Thymus (tissue), 11 donors: ENCODE results near the gene SARNP. TPM values are rescaled to one million over a fixed set of nuclear protein-coding genes. Genes with fewer than 3 reads are reported as not detected.

Source experiments
- DNase-seq, 9 donors: peaks; one replicate each; pipeline ENCODE4 v3.0.0-alpha.2; 2013; ENCODE audit warnings: low spot score in 9 of 9, low read depth in 6 of 9, missing footprints in 1 of 9
- H3K27ac ChIP-seq, 2 donors: one replicate each; pipeline ENCODE4 v1.5.1; 2013; ENCODE audit warnings: control low read depth in 1 of 2, low read depth in 1 of 2, low read length in 1 of 2, mild to moderate bottlenecking in 1 of 2, moderate library complexity in 1 of 2
- H3K27me3 ChIP-seq, 2 donors: one replicate each; pipeline ENCODE4 v1.5.1; 2013; ENCODE audit warnings: low read length in 1 of 2; ENCODE audit not compliant: control insufficient read depth in 2 of 2, insufficient read depth in 1 of 2
- H3K36me3 ChIP-seq, 2 donors: one replicate each; pipeline ENCODE4 v1.5.1; 2013; ENCODE audit warnings: low read length in 1 of 2, mild to moderate bottlenecking in 1 of 2, moderate library complexity in 1 of 2; ENCODE audit not compliant: control insufficient read depth in 2 of 2, insufficient read depth in 2 of 2
- H3K4me1 ChIP-seq, 2 donors: one replicate each; pipeline ENCODE4 v1.5.1; 2013; ENCODE audit warnings: low read length in 2 of 2; ENCODE audit not compliant: control insufficient read depth in 2 of 2, insufficient read depth in 2 of 2
- H3K4me3 ChIP-seq, 2 donors: one replicate each; pipeline ENCODE4 v1.5.1; 2013; ENCODE audit warnings: low read length in 2 of 2, control low read depth in 1 of 2, mild to moderate bottlenecking in 1 of 2
- H3K9me3 ChIP-seq, 2 donors: one replicate each; pipeline ENCODE4 v1.5.1; 2013; ENCODE audit warnings: low read length in 1 of 2, mild to moderate bottlenecking in 1 of 2; ENCODE audit not compliant: control insufficient read depth in 2 of 2, insufficient read depth in 1 of 2
- WGBS: extraction: QIAGEN DNeasy Blood & Tissue Kit; methylation state at CpG from one replicate; pipeline ENCODE4 v1.1.7; 2013; 5-methylcytosine and 5-hydroxymethylcytosine counted together
- polyA plus RNA-seq: library from polyadenylated mRNA; stranded (reverse); fragments of 200-250 nt; gene quantifications from one replicate; pipeline ENCODE4 v1.2.3, GENCODE V29; 2013
- total RNA-seq: library from RNA; stranded (reverse); fragments of 120-200 nt; gene quantifications from one replicate; pipeline ENCODE4 v1.2.4, GENCODE V29; 2013
- donor health status: healthy.

Gene SARNP
- total and polyA plus RNA-seq, 2 donors, result 112 to 141 TPM

DNA sequence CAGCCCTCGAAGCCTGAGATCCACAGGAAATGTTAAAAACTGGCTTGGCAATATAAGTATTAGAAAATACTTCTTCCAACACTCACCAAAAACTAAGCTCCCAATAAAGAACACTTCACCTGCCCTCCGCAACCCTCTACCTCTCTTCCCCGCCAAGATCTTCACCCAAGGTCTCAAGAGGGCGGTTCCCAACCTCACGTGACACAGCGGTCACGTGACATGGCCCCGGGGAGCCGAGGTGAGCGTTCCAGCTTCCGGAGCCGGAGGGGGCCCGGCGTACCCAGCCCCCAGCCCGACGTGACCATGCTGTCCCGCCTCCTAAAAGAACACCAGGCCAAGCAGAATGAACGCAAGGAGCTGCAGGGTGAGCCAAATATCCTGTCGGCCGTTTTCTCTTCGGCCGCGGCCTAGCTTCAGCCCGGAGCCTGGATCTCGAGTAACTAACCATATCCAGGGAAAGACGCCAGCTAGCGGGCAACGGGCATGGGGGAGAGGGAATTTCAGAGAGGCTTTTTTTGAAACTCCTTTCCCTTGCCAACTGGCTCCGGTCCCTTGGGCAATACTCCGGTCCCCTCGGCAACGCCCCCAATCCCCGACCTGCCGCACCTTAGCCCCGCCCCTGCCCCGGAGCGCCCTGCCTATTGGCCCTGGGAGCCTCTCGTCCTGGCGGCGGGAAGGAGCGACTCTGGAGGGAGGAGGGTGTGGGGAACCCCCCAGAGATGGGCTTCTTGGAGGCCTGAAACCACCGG lies 101.5 kb downstream of the SARNP start, which contains the start of gene BLOC1S1:
TSS of gene BLOC1S1 (plus strand) at position 214 of the 749 bp plus-strand sequence. CDS start at position 220, 6 bp downstream.
- DNase-seq, result peak; percentile 82 to 100 (median 98)
- H3K4me1 ChIP-seq, result peaks cover 16 to 37% of the 10 kb centered on the region in 2 donors
- H3K4me3 ChIP-seq, result peak within 1 kb of the TSS; percentile 89 to 96
- peaks cover 15 to 24% of the 10 kb centered on the region in 2 donors for H3K36me3 ChIP-seq
- H3K27me3 ChIP-seq, result peaks cover 0 to 20% of the 10 kb centered on the region in 2 donors
- peak within 1 kb of the TSS; percentile 87 to 92 for H3K27ac ChIP-seq
- WGBS, result under 1% methylated on average over 42 of the region's 42 CpGs
- H3K9me3 ChIP-seq, result no peaks in the 10 kb centered on the region

DNA sequence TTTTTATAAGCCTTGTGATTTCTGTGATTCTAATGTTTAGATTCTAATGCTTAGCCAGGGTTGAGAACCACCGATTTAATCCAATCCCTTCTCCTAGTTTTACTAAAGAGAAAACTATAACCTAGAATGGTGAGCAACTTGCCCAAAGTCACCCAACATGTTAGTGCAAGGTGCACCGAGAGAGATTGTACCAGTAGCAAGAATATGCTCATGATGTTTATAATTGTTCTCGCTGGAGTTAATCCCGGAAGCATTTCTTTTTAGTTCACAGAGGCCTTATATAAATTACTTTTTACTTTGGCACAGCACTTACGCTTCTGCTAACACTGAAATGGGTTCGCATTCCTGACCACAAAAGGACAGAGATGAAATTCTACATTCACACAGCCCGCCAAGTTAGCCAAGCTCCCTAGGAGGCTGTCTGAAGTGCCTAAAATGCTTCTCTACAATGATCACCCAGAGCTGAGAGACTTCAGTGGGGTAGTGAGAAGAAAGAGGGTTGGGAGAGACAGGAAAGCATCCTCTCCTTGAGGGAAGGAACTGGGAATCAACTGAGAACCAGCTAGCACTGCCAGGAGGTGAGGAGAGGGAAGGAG lies 102.3 kb downstream of the SARNP start:
- WGBS, result 85% methylated on average over 7 of the region's 7 CpGs
- DNase-seq, result no peak
- Histone ChIP-seq H3K27ac (peak overlapping the region; percentile 27 to 92), H3K27me3 (peaks cover 0 to 28% of the 10 kb centered on the region in 2 donors), H3K4me1 (peaks cover 16 to 37% of the 10 kb centered on the region in 2 donors), H3K4me3 (peak overlapping the region; percentile 89 to 96), H3K36me3 (peaks cover 12 to 18% of the 10 kb centered on the region in 2 donors), H3K9me3 (no peaks in the 10 kb centered on the region)

DNA sequence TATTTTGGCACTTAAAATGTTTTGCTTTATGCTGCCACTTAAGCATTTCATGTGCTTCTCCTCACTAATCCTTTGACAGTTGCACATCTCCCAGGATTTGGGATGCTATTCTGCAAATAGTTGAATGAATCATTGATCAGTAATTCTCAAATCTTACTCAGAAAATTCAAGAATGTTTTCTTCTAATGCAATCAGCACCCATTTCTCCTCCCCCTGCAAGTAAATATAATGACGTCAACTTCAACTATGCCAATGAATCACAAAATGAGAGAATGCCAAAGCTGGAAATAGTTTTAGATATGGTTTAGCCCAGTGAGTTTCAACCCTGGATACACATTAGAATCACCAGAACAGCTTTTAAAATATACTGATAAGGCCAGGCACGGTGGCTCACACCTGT lies 103.8 kb downstream of the SARNP start:
- no peak overlapping the region for H3K27ac ChIP-seq
- no peak overlapping the region for H3K4me3 ChIP-seq
- H3K27me3 ChIP-seq, result peaks cover 10 to 43% of the 10 kb centered on the region in 2 donors
- H3K9me3 ChIP-seq, result no peaks in the 10 kb centered on the region
- H3K36me3 ChIP-seq, result peaks cover 3 to 4% of the 10 kb centered on the region in 2 donors
- peaks cover 16 to 29% of the 10 kb centered on the region in 2 donors for H3K4me1 ChIP-seq
- DNase-seq, result no peak
- over 99% methylated on average over 2 of the region's 2 CpGs for WGBS

DNA sequence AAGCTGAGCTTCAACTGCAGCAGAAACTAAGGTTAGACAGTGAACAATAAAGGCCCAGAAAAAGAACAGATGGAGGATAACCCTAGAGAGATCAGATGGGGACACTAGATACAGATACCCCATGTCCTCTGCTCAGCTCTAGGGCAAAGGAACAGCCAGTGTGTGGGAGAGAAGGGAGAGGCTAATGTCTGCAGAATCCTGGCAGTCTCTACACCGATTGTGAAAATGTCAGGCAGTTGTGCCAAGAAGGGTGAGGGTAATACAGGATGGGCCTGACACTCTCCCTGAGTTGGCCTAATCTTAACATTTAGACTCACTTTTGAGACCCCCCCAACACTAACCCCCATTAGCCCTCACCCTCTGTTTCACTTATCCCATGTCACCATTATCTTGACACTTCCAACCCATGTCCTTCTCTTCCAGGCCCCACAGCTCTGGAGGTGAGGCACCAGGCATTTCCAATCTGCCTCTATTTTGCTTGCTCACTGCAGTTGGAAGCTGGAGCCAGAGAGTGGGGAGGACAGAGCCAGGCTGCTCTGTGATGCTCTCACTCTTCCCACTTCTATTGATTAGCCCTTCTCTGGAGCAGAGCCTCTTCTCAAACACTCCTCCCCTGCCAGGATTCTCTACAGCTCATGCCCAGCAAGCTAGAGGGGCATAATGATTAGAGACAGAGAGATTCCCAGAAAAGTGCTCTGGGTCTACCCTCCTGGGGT lies 104.7 kb downstream of the SARNP start:
- H3K36me3 ChIP-seq, result peaks cover 0 to 3% of the 10 kb centered on the region in 2 donors
- H3K9me3 ChIP-seq, result no peaks in the 10 kb centered on the region
- H3K27me3 ChIP-seq, result peaks cover 18 to 52% of the 10 kb centered on the region in 2 donors
- DNase-seq, result no peak
- WGBS, result 88% methylated on average over 1 of the region's 1 CpG
- H3K4me3 ChIP-seq, result no peak overlapping the region
- H3K27ac ChIP-seq, result no peak overlapping the region
- peaks cover 21 to 31% of the 10 kb centered on the region in 2 donors for H3K4me1 ChIP-seq

DNA sequence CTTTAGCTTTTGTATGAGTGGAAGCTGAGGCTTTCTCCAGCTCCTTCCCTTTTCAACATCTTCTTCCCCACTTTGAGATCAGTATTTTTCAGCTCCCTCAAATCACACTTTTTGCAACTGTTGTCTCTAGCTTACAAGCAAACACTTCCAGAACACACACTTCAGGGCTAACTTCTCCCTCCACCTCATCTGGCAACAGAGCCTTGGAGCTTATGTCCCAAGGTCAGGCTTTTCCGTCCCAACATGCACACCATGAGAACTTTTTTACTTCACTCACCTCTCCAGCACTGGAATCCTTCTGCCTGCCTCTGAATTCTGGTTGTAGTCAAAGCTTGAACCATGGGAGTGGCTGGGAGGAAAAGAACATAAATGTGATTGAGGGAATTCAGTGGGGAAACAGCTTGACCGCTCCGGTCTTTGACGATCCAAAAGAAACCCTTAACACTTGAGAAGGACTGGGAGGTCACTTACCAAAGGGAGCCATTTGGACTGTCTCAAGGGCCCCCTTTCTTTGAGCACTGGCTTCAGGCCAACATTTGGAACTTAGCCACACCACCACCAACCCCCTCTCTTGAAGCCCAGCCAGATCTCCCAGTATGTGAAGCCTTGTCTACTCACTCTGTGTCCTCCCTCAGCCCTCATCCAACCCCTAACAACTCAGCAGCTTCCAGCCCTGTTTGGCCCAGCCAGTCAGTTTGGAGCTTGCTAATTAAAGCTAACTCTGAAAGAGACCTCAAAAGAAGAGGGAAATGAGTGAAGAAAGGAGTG lies 105.6 kb downstream of the SARNP start:
- DNase-seq, result no peak
- H3K4me3 ChIP-seq, result no peak overlapping the region
- H3K27ac ChIP-seq, result no peak overlapping the region
- no peaks in the 10 kb centered on the region for H3K9me3 ChIP-seq
- 97% methylated on average over 4 of the region's 4 CpGs for WGBS
- H3K27me3 ChIP-seq, result peaks cover 22 to 61% of the 10 kb centered on the region in 2 donors
- peaks cover 18 to 30% of the 10 kb centered on the region in 2 donors for H3K4me1 ChIP-seq
- no peaks in the 10 kb centered on the region for H3K36me3 ChIP-seq

DNA sequence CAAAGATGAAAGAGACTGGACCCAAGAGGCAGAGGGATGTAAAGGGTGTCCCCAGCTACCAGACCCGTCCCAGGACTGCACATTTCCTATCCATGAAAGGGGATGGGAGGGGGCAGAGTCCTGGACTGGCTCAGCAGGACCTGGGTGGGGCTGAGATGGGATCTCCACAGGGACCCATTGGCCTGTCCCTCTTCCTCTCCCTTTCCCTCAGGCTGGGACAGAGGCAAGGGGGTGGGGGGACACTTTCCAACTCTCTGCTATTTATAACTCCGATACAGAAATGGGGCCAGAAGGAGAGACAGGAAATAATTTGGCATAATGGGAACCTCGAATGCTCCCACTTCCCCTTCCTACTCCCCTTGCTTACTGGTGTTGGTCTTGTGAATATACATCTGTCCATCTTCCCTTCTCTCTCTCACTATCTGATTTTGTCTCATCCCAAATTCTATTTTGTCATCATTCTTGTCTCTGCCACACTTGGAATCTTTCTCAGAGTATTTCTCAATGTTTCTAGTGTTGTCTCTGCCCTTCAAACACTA lies 108.8 kb downstream of the SARNP start:
- DNase-seq, result no peak
- Histone ChIP-seq H3K36me3 (no peaks in the 10 kb centered on the region), H3K9me3 (no peaks in the 10 kb centered on the region), H3K27ac (no peak overlapping the region), H3K4me3 (no peak overlapping the region), H3K27me3 (peaks cover 22 to 73% of the 10 kb centered on the region in 2 donors), H3K4me1 (peaks cover 24 to 40% of the 10 kb centered on the region in 2 donors)
- under 1% methylated on average over 3 of the region's 3 CpGs for WGBS

DNA sequence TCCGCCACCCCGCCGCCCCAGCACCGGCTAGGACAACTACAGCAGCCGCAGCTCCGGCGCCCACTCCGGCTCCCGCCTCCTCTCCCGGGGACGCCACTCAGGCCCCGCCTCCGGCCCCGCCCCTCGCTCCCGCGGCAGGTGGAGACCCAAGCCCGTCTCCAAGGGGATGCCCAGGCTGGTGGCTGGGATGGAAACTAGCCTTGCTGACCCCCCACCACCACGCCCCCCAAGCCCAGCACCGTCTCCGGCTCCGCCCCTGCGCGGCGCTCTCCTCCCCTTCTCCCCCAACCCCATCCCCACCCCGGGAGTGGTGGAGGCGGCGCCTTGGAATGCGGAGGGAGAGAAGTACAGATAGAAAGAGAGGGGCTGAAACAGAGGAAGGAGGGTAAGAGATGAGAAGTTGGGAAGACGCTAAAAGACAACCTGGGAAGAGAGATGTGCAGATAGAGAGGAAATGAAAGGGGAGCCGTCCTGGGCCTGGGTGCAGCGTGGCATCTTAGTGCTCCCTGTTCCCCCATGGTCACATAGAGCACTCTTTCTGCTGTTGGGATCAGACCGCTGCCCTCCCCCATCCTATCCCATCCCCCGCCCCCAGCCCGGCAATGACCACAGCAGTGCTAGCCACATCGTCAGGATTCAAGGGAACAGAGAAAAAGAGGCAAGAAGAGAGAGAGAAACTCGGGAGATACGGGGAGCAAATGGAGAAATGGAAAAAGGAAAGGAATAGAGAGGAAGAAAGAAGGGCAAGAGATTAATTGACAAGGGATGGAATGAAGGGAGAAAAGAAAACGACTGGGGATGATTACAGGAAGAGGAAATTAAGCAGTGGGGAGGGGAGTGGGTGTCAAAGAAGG lies 109.5 kb downstream of the SARNP start, which contains the start of gene ITGA7:
TSS of gene ITGA7 (minus strand) at position 64 of the 854 bp plus-strand sequence. CDS start 222 bp downstream, outside the sequence.
- peaks cover 24 to 40% of the 10 kb centered on the region in 2 donors for H3K4me1 ChIP-seq

More for the DNA sequence above, 109.5 kb downstream of the SARNP start, which contains the start of gene ITGA7:
- H3K4me3 ChIP-seq, result peak within 1 kb of the TSS; percentile 24 to 56
- WGBS, result 2% methylated on average over 39 of the region's 39 CpGs
- H3K36me3 ChIP-seq, result no peaks in the 10 kb centered on the region
- peaks cover 22 to 71% of the 10 kb centered on the region in 2 donors for H3K27me3 ChIP-seq
- H3K9me3 ChIP-seq, result no peaks in the 10 kb centered on the region
- H3K27ac ChIP-seq, result no peak within 1 kb of the TSS
- DNase-seq, result peak in 3 of 9 donors; percentile 37 to 53 (median 42)
